Transverse colon (tissue), 3 donors: ENCODE data around the gene MYBPC1.

Experiments
- CTCF ChIP-seq, 5 experiments: fragments of 200-600 bp in 3 of 5; fragments of 450-650 bp in 2 of 5; sonication (generic) in 3 of 5; IDR thresholded peaks; 1 replicate in 2 of 5; 2 replicates in 3 of 5; pipeline ENCODE4 v1.5.1; 2016 to 2017; ENCODE audit warnings: antibody characterized with exemption in 5 of 5, inconsistent platforms in 3 of 5, mild to moderate bottlenecking in 2 of 5, moderate library complexity in 1 of 5
- POLR2A ChIP-seq: fragments of 450-650 bp; IDR thresholded peaks from one replicate; pipeline ENCODE4 v1.6.1; 2016; ENCODE audit warnings: antibody characterized with exemption, mild to moderate bottlenecking, moderate library complexity

GRCh38 chr12:101557094-101557493, 37.7 kb upstream of the MYBPC1 start:
- TF ChIP-seq CTCF (IDR thresholded peaks at IDR 0.05) = no peak
- no peak for TF ChIP-seq POLR2A
